ENCODE data around the gene ACAD10.

Gene ACAD10

GRCh38 chr12:111780615-111781014 lies 94.8 kb downstream of the ACAD10 start:
- no peak overlapping the region for H3K9ac ChIP-seq (ENCODE audit: low read length)
- H3K9me3 ChIP-seq (replicated peaks; ENCODE audit: insufficient read depth, low read length), result no peaks in the 10 kb centered on the region
- no peaks in the 10 kb centered on the region for H3K79me2 ChIP-seq (ENCODE audit: low read length)
- no peak overlapping the region for H2AFZ ChIP-seq (ENCODE audit: low read length)
- no peaks in the 10 kb centered on the region for H3K4me1 ChIP-seq (ENCODE audit: low read length)
- no peaks in the 10 kb centered on the region for H3K27me3 ChIP-seq (replicated peaks; ENCODE audit: insufficient read depth, low read length)
- no peaks in the 10 kb centered on the region for H4K20me1 ChIP-seq (ENCODE audit: insufficient read depth, low read length)
- H3K27ac ChIP-seq (ENCODE audit: low read length), result no peak overlapping the region
- no peaks in the 10 kb centered on the region for H3K36me3 ChIP-seq (replicated peaks; ENCODE audit: insufficient read depth, low read length)
- H3K4me3 ChIP-seq (ENCODE audit: low read length), result no peak overlapping the region
- DNase-seq, result no peak
- no peaks in the 10 kb centered on the region for H3K9me2 ChIP-seq (replicated peaks; ENCODE audit: insufficient read depth, low read length)
- no peaks in the 10 kb centered on the region for H3F3A ChIP-seq (ENCODE audit: insufficient read depth, low read length)
- no peak overlapping the region for H3K4me2 ChIP-seq (ENCODE audit: low read depth, low read length)
- TF ChIP-seq EZH2phosphoT487 (IDR thresholded peaks at IDR 0.05; ENCODE audit: low read length), result no peak
- no peak for TF ChIP-seq CTCF (IDR thresholded peaks at IDR 0.05; ENCODE audit: low read length)

- Histone ChIP-seq H4K20me1 (ENCODE audit: insufficient read depth, low read length) (no peaks in the 10 kb centered on the region), H3K4me2 (ENCODE audit: low read depth, low read length) (no peak overlapping the region), H3F3A (ENCODE audit: insufficient read depth, low read length) (no peaks in the 10 kb centered on the region), H3K4me3 (ENCODE audit: low read length) (no peak overlapping the region), H3K27ac (ENCODE audit: low read length) (no peak overlapping the region), H3K4me1 (ENCODE audit: low read length) (no peaks in the 10 kb centered on the region), H3K9ac (ENCODE audit: low read length) (no peak overlapping the region), H3K9me2 (replicated peaks; ENCODE audit: insufficient read depth, low read length) (no peaks in the 10 kb centered on the region), H3K27me3 (replicated peaks; ENCODE audit: insufficient read depth, low read length) (no peaks in the 10 kb centered on the region), H3K36me3 (replicated peaks; ENCODE audit: insufficient read depth, low read length) (no peaks in the 10 kb centered on the region), H3K9me3 (replicated peaks; ENCODE audit: insufficient read depth, low read length) (no peaks in the 10 kb centered on the region), H3K79me2 (ENCODE audit: low read length) (no peaks in the 10 kb centered on the region), H2AFZ (ENCODE audit: low read length) (no peak overlapping the region)
- no peak for DNase-seq
- TF ChIP-seq CTCF (IDR thresholded peaks at IDR 0.05; ENCODE audit: low read length), result no peak
- TF ChIP-seq EZH2 (optimal IDR thresholded peaks at IDR 0.05; ENCODE audit: low read depth, low read length), result no peak
- TF ChIP-seq EZH2phosphoT487 (IDR thresholded peaks at IDR 0.05; ENCODE audit: low read length), result no peak
Observed at GRCh38 chr12:111781085-111781658, 95.3 kb downstream of the ACAD10 start.

- Histone ChIP-seq H3K4me1 (ENCODE audit: low read length) (no peaks in the 10 kb centered on the region), H3F3A (ENCODE audit: insufficient read depth, low read length) (no peaks in the 10 kb centered on the region), H3K9me2 (replicated peaks; ENCODE audit: insufficient read depth, low read length) (no peaks in the 10 kb centered on the region), H2AFZ (ENCODE audit: low read length) (no peak overlapping the region), H3K9ac (ENCODE audit: low read length) (no peak overlapping the region), H3K79me2 (ENCODE audit: low read length) (no peaks in the 10 kb centered on the region), H4K20me1 (ENCODE audit: insufficient read depth, low read length) (no peaks in the 10 kb centered on the region), H3K27me3 (replicated peaks; ENCODE audit: insufficient read depth, low read length) (no peaks in the 10 kb centered on the region), H3K4me3 (ENCODE audit: low read length) (no peak overlapping the region), H3K9me3 (replicated peaks; ENCODE audit: insufficient read depth, low read length) (no peaks in the 10 kb centered on the region), H3K27ac (ENCODE audit: low read length) (no peak overlapping the region), H3K36me3 (replicated peaks; ENCODE audit: insufficient read depth, low read length) (no peaks in the 10 kb centered on the region), H3K4me2 (ENCODE audit: low read depth, low read length) (no peak overlapping the region)
- DNase-seq, result no peak
- no peak for TF ChIP-seq EZH2 (optimal IDR thresholded peaks at IDR 0.05; ENCODE audit: low read depth, low read length)
- TF ChIP-seq CTCF (IDR thresholded peaks at IDR 0.05; ENCODE audit: low read length), result no peak
- no peak for TF ChIP-seq EZH2phosphoT487 (IDR thresholded peaks at IDR 0.05; ENCODE audit: low read length)
Observed at GRCh38 chr12:111783046-111783445, 97.2 kb downstream of the ACAD10 start.

Measured in MM.1S (cell line).